Endothelial cell of umbilical vein (primary cell): ENCODE data around the gene LCP1.

Experiments used
- JUN ChIP-seq: IDR thresholded peaks from 2 replicates; pipeline ENCODE4 v1.6.1; 2011; ENCODE audit warnings: borderline replicate concordance, low read depth; ENCODE audit not compliant: insufficient read length, insufficient read depth
- TF ChIP-seq, protein P1 (sequence below), 2 donors: IDR thresholded peaks; 1 replicate in 1 of 2; 2 replicates in 1 of 2; pipeline ENCODE4 v1.5.1; 2011; ENCODE audit warnings: low read length in 2 of 2, mild to moderate bottlenecking in 2 of 2, moderate library complexity in 2 of 2, control low read depth in 1 of 2, inconsistent platforms in 1 of 2, low read depth in 1 of 2; ENCODE audit not compliant: insufficient read depth in 1 of 2; ENCODE audit errors: extremely low read depth in 1 of 2

DNA sequence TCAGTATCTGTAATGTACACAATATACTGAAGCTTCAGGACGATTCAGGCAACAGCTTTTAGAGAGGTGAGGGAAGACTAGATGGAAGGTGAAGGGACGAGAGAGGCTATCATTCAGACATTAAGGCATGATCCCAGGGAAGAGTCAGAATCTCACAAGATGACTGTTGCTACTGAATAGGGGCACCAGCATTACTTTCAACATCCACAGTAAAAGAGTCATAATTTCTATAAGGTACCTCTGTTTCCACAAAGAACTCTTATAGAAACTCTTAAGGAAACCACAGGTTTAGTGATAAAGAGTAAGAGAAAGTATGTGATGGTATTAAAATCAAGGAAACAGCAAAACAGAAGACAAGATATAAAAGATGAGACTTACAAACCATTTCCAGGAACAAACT lies 23.0 kb downstream of the LCP1 start:
- TF ChIP-seq, protein P1, sequence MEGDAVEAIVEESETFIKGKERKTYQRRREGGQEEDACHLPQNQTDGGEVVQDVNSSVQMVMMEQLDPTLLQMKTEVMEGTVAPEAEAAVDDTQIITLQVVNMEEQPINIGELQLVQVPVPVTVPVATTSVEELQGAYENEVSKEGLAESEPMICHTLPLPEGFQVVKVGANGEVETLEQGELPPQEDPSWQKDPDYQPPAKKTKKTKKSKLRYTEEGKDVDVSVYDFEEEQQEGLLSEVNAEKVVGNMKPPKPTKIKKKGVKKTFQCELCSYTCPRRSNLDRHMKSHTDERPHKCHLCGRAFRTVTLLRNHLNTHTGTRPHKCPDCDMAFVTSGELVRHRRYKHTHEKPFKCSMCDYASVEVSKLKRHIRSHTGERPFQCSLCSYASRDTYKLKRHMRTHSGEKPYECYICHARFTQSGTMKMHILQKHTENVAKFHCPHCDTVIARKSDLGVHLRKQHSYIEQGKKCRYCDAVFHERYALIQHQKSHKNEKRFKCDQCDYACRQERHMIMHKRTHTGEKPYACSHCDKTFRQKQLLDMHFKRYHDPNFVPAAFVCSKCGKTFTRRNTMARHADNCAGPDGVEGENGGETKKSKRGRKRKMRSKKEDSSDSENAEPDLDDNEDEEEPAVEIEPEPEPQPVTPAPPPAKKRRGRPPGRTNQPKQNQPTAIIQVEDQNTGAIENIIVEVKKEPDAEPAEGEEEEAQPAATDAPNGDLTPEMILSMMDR (IDR thresholded peaks at IDR 0.05; ENCODE audit: extremely low read depth in 1 of 2, insufficient read depth in 1 of 2, low read depth in 1 of 2, low read length in 2 of 2): no peak
- TF ChIP-seq JUN: no peak
